RWPE2 (cell line): Measurements from ENCODE around the gene MRPL2.

Experiments
- ATAC-seq: fragments of 200-7000 bp; cut with Tn5 transposase; 3 replicates; pipeline ENCODE4 v1.9.1; 2021; ENCODE audit warnings: low read depth
- DNase-seq: peaks from one replicate; pipeline ENCODE4 v3.0.0-alpha.2; 2020; ENCODE audit warnings: low spot score
- H3K27ac ChIP-seq: fragments of 450-650 bp; 2 replicates; pipeline ENCODE4 v1.5.1; 2017; ENCODE audit warnings: mild to moderate bottlenecking; ENCODE audit not compliant: poor library complexity, severe bottlenecking
- H3K27me3 ChIP-seq: fragments of 250-450 bp; sonication (Bioruptor Pico); 2 replicates; pipeline ENCODE4 v1.5.1; 2021; ENCODE audit warnings: mild to moderate bottlenecking, moderate library complexity; ENCODE audit not compliant: insufficient read depth, poor library complexity, severe bottlenecking
- H3K36me3 ChIP-seq: fragments of 250-450 bp; sonication (Bioruptor Pico); 2 replicates; pipeline ENCODE4 v1.5.1; 2020; ENCODE audit warnings: low read depth, mild to moderate bottlenecking, moderate library complexity
- H3K4me1 ChIP-seq: fragments of 250-450 bp; sonication (Bioruptor Pico); 2 replicates; pipeline ENCODE4 v1.5.1; 2021; ENCODE audit warnings: mild to moderate bottlenecking, moderate library complexity; ENCODE audit not compliant: insufficient read depth, poor library complexity, severe bottlenecking
- H3K4me3 ChIP-seq: fragments of 250-450 bp; sonication (Bioruptor Pico); 2 replicates; pipeline ENCODE4 v1.5.1; 2021; ENCODE audit warnings: mild to moderate bottlenecking, moderate library complexity; ENCODE audit not compliant: severe bottlenecking
- H3K9me3 ChIP-seq: fragments of 250-450 bp; sonication (Bioruptor Pico); 2 replicates; pipeline ENCODE4 v1.5.1; 2021; ENCODE audit warnings: mild to moderate bottlenecking, moderate library complexity; ENCODE audit not compliant: severe bottlenecking
- CTCF ChIP-seq: fragments of 450-650 bp; IDR thresholded peaks from one replicate; pipeline ENCODE4 v1.5.1; 2017; ENCODE audit warnings: mild to moderate bottlenecking, moderate library complexity; ENCODE audit not compliant: poor library complexity, severe bottlenecking

The MRPL2 gene

DNA sequence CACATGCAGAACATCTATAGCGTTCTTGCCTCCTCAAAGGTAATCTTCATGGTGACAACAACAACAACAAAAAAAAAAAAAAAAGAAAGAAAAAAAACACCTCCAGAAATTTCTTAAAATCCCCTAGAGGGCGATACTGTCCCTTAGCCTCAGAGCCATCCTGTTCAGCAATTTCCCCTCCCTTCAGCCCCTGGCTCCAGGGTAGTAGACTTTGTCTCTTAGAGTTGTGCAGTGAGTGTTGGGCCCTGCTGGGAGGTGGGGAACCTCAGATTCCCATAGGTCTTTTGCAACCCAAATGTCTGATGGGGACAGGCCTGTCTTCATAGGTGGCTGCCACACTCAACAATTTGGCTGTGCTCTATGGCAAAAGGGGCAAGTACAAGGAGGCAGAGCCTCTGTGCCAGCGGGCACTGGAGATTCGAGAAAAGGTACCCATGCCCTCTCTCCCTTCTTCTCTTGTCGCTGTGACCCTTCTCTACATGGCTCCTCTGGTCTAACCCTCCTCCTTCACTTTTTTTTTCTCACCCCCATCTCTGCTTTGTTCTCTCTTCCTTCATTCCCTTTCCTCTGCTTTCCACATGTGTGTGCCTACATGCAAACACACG is 10.9 kb upstream of the MRPL2 start:
- ATAC-seq, result peak; percentile 59
- no peak overlapping the region for H3K4me3 ChIP-seq
- DNase-seq, result no peak
- no peaks in the 10 kb centered on the region for H3K27me3 ChIP-seq
- H3K36me3 ChIP-seq, result peaks cover 3% of the 10 kb centered on the region; the same call in 1 of the 2 replicates
- H3K9me3 ChIP-seq, result no peaks in the 10 kb centered on the region
- no peak overlapping the region for H3K27ac ChIP-seq
- H3K4me1 ChIP-seq, result no peaks in the 10 kb centered on the region
- TF ChIP-seq CTCF, result peak; percentile 84

DNA sequence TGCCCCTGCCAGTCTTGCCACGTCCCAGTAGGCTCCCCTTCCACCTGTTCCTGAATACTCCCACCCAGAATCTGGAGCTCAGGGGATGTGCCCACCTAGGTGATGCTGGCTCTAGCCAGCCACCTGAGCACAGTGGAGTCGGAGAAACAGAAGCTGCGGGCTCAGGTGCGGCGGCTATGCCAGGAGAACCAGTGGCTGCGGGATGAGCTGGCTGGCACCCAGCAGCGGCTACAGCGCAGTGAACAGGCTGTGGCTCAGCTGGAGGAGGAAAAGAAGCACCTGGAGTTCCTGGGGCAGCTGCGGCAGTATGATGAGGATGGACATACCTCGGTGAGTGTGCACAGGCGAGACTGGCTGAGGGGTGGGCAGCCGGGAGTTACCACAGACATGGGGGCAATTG is 3.6 kb upstream of the MRPL2 start:
- no peaks in the 10 kb centered on the region for H3K9me3 ChIP-seq
- DNase-seq, result no peak
- no peak for TF ChIP-seq CTCF
- no peaks in the 10 kb centered on the region for H3K4me1 ChIP-seq
- H3K36me3 ChIP-seq, result peaks cover 6% of the 10 kb centered on the region
- no peak overlapping the region for H3K27ac ChIP-seq
- no peak overlapping the region for H3K4me3 ChIP-seq
- no peaks in the 10 kb centered on the region for H3K27me3 ChIP-seq
- ATAC-seq, result no peak

- Histone ChIP-seq H3K4me3 (no peak overlapping the region), H3K9me3 (no peaks in the 10 kb centered on the region), H3K27ac (no peak overlapping the region), H3K27me3 (no peaks in the 10 kb centered on the region), H3K4me1 (no peaks in the 10 kb centered on the region), H3K36me3 (peaks cover 11% of the 10 kb centered on the region)
- DNase-seq (no peak), ATAC-seq (no peak)
- no peak for TF ChIP-seq CTCF
Observed at GRCh38 chr6:43061861-43062260, 2.6 kb upstream of the MRPL2 start.

DNA sequence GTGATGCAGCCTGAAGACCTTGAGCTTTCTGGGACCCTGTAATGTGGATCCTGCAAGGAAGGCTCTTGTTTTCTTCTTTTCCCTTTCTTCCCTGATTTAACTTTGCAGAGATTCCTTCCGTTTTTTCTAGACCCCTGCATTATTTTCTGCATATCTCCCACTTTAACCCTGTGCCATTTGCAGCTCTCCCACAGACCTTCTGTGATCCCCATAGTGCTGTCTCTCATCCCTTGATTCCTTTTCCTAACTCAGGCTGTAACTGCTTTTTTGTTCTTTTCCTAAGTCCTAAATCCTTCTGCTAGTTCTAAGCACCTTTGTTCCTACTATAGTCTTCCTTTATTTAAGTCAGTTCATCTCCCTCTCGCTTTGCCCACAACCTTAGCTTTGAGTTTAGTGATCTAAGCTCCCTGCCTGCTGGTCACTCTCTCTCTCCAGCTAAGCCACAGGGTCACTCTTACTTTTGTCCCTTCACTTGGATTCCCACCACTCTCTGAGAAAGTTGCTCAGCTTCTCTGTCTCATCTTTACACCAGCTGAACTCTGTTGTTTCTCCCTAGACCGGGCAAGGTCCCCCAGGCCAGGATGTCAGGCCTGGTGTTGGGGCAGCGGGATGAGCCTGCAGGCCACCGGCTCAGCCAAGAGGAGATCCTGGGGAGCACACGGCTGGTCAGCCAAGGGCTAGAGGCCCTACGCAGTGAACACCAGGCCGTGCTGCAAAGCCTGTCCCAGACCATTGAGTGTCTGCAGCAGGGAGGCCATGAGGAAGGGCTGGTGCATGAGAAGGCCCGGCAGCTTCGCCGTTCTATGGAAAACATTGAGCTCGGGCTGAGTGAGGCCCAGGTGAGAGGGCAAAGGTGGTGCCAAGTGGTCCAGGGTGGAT is 1.8 kb upstream of the MRPL2 start:
- ATAC-seq (no peak), DNase-seq (no peak)
- no peaks in the 10 kb centered on the region for H3K27me3 ChIP-seq
- no peaks in the 10 kb centered on the region for H3K4me1 ChIP-seq
- no peak for TF ChIP-seq CTCF
- no peak overlapping the region for H3K4me3 ChIP-seq
- peaks cover 19% of the 10 kb centered on the region for H3K36me3 ChIP-seq
- no peaks in the 10 kb centered on the region for H3K9me3 ChIP-seq
- peak overlapping the region; percentile 60 for H3K27ac ChIP-seq
